HUDEP-2 (cell line): ENCODE measurements around the gene BFSP2.

ENCODE experiments used
- DNase-seq, 76 experiments: peaks; one replicate each; lab custom pipeline; 2025; ENCODE audit not compliant: unreplicated experiment in 76 of 76; lab: John Stamatoyannopoulos, UW

The BFSP2 gene

GRCh38 chr3:133400006-133400515 lies at the start of gene BFSP2:
BFSP2 (plus strand) TSS chr3:133400056; CDS start chr3:133400084, 28 bp downstream.
- no peak for DNase-seq

- DNase-seq = no peak
Measured at GRCh38 chr3:133354721-133355120, 45.1 kb upstream of the BFSP2 start.

GRCh38 chr3:133360476-133360875 lies 39.4 kb upstream of the BFSP2 start:
- no peak for DNase-seq

- no peak for DNase-seq
Measured at GRCh38 chr3:133361011-133361410, 38.8 kb upstream of the BFSP2 start.

GRCh38 chr3:133361435-133361834 lies 38.4 kb upstream of the BFSP2 start:
- no peak for DNase-seq

GRCh38 chr3:133362539-133362938 lies 37.3 kb upstream of the BFSP2 start:
- DNase-seq = no peak

- DNase-seq = no peak
Measured at GRCh38 chr3:133364704-133365103, 35.2 kb upstream of the BFSP2 start.

GRCh38 chr3:133366921-133367320 lies 32.9 kb upstream of the BFSP2 start:
- DNase-seq = no peak

- DNase-seq = no peak
Measured at GRCh38 chr3:133367403-133367802, 32.5 kb upstream of the BFSP2 start.

GRCh38 chr3:133367956-133368355 lies 31.9 kb upstream of the BFSP2 start:
- DNase-seq = no peak

- DNase-seq = no peak
Measured at GRCh38 chr3:133368371-133369067, 31.3 kb upstream of the BFSP2 start.

GRCh38 chr3:133369068-133369440 lies 30.8 kb upstream of the BFSP2 start:
- DNase-seq = no peak

GRCh38 chr3:133371181-133371580 lies 28.7 kb upstream of the BFSP2 start:
- no peak for DNase-seq

GRCh38 chr3:133371676-133372075 lies 28.2 kb upstream of the BFSP2 start:
- DNase-seq = no peak

- no peak for DNase-seq
Measured at GRCh38 chr3:133374708-133375402, 25.0 kb upstream of the BFSP2 start.

GRCh38 chr3:133375403-133375745 lies 24.5 kb upstream of the BFSP2 start:
- no peak for DNase-seq

GRCh38 chr3:133376810-133377209 lies 23.0 kb upstream of the BFSP2 start:
- DNase-seq = peak in 1 of 76 experiments; percentile 2

- peak in 8 of 76 experiments; percentile 1 to 34 (median 6) for DNase-seq
Measured at GRCh38 chr3:133377396-133377795, 22.5 kb upstream of the BFSP2 start.

- DNase-seq = no peak
Measured at GRCh38 chr3:133379926-133380325, 19.9 kb upstream of the BFSP2 start.

- no peak for DNase-seq
Measured at GRCh38 chr3:133380481-133381225, 19.2 kb upstream of the BFSP2 start.

GRCh38 chr3:133381346-133382109 lies 18.3 kb upstream of the BFSP2 start:
- no peak for DNase-seq
